B cell (primary cell): ENCODE results near the gene ELK1. TPM values are rescaled to one million over a fixed set of nuclear protein-coding genes. Genes with fewer than 3 reads are reported as not detected.

ENCODE experiments used
- ATAC-seq: fragments of 200-7000 bp; cut with Tn5 transposase; one replicate; pipeline ENCODE4 v1.10.0; 2021; ENCODE audit warnings: low read depth, mild to moderate bottlenecking, moderate number of reproducible peaks, moderate library complexity
- CTCF ChIA-PET: fragments of 350-600 bp; sonication (Branson Sonifier 250); formaldehyde crosslinking; loops from one replicate; lab custom pipeline; 2021; ENCODE audit warnings: antibody characterized with exemption, inconsistent platforms; lab: Charles Lee
- POLR2A ChIA-PET: fragments of 350-600 bp; sonication (Branson Sonifier 250); formaldehyde crosslinking; loops from one replicate; lab custom pipeline; 2021; ENCODE audit warnings: antibody characterized with exemption; lab: Charles Lee
- DNase-seq: peaks from one replicate; pipeline ENCODE4 v3.0.0; 2013
- H2AFZ ChIP-seq: 2 replicates; pipeline ENCODE4 v1.6.1; 2012; ENCODE audit warnings: mild to moderate bottlenecking, low read depth, low read length; ENCODE audit not compliant: insufficient read depth, poor library complexity, severe bottlenecking
- H3K27ac ChIP-seq, 2 donors: 1 replicate in 1 of 2; 2 replicates in 1 of 2; pipeline ENCODE4 v1.5.1; 2012 to 2013; ENCODE audit warnings: low read length in 2 of 2, mild to moderate bottlenecking in 2 of 2, moderate library complexity in 1 of 2
- H3K27me3 ChIP-seq, 4 experiments: fragments of 200-600 bp in 1 of 4; sonication (generic) in 1 of 4; replicated peaks in 1 of 4; 1 replicate in 2 of 4; 2 replicates in 2 of 4; pipeline versions ENCODE4 v1.6.1 to v1.7.0; 2013 to 2016; ENCODE audit warnings: low read length in 3 of 4, mild to moderate bottlenecking in 2 of 4, mixed read lengths in 1 of 4, moderate library complexity in 1 of 4; ENCODE audit not compliant: insufficient read depth in 4 of 4, control insufficient read depth in 3 of 4; ENCODE audit errors: control extremely low read depth in 1 of 4
- H3K36me3 ChIP-seq, 2 experiments: replicated peaks in 1 of 2; 1 replicate in 1 of 2; 2 replicates in 1 of 2; pipeline versions ENCODE4 v1.6.1 to v1.7.1; 2013; ENCODE audit warnings: low read length in 1 of 2; ENCODE audit not compliant: insufficient read depth in 2 of 2, control insufficient read depth in 1 of 2; ENCODE audit errors: control extremely low read depth in 1 of 2, extremely low read depth in 1 of 2
- H3K4me1 ChIP-seq, 2 donors: fragments of 200-600 bp in 1 of 2; sonication (generic) in 1 of 2; 1 replicate in 1 of 2; 2 replicates in 1 of 2; pipeline versions ENCODE4 v1.5.1 to v1.6.1; 2013 to 2017; ENCODE audit warnings: low read length in 2 of 2; ENCODE audit not compliant: control insufficient read depth in 2 of 2, insufficient read depth in 2 of 2
- H3K4me2 ChIP-seq: replicated peaks from 2 replicates; pipeline ENCODE3; 2012; ENCODE audit warnings: mild to moderate bottlenecking, low read depth, low read length; ENCODE audit not compliant: poor library complexity, severe bottlenecking
- H3K4me3 ChIP-seq, 5 experiments: fragments of 200-600 bp in 1 of 5; sonication (generic) in 1 of 5; 1 replicate in 3 of 5; 2 replicates in 2 of 5; pipeline versions ENCODE4 v1.5.1 to v1.7.0; 2011 to 2016; ENCODE audit warnings: low read length in 4 of 5, mild to moderate bottlenecking in 4 of 5, low read depth in 2 of 5, control low read depth in 1 of 5, moderate library complexity in 1 of 5; ENCODE audit not compliant: insufficient read depth in 1 of 5; ENCODE audit errors: control extremely low read depth in 1 of 5, extremely low read depth in 1 of 5
- H3K79me2 ChIP-seq: fragments of 200-600 bp; sonication (generic); one replicate; pipeline ENCODE4 v1.6.0; 2016; ENCODE audit warnings: low read length; ENCODE audit not compliant: control insufficient read depth, insufficient read depth
- H3K9ac ChIP-seq: fragments of 200-600 bp; sonication (generic); 2 replicates; pipeline ENCODE4 v1.6.1; 2017; ENCODE audit warnings: mild to moderate bottlenecking, low read length, moderate library complexity
- H3K9me3 ChIP-seq, 3 donors: one replicate each; pipeline versions ENCODE4 v1.6.1 to v1.7.1; 2013; ENCODE audit warnings: low read length in 2 of 3; ENCODE audit not compliant: control insufficient read depth in 2 of 3, insufficient read depth in 1 of 3; ENCODE audit errors: control extremely low read depth in 1 of 3
- H4K20me1 ChIP-seq: 2 replicates; pipeline ENCODE4 v1.6.0; 2012; ENCODE audit warnings: mild to moderate bottlenecking, low read length; ENCODE audit not compliant: insufficient read depth, control insufficient read depth, poor library complexity, severe bottlenecking
- H3K27ac Mint-ChIP-seq: one replicate; pipeline ENCODE4 v1.8.0; 2021; ENCODE audit warnings: mixed read lengths
- H3K27me3 Mint-ChIP-seq: one replicate; pipeline ENCODE4 v1.8.0; 2021; ENCODE audit warnings: mixed read lengths
- H3K4me1 Mint-ChIP-seq: one replicate; pipeline ENCODE4 v1.8.0; 2021; ENCODE audit warnings: mixed read lengths
- H3K4me3 Mint-ChIP-seq: one replicate; pipeline ENCODE4 v1.8.0; 2021; ENCODE audit warnings: mixed read lengths
- H3K9me3 Mint-ChIP-seq: one replicate; pipeline ENCODE4 v1.8.0; 2022; ENCODE audit warnings: mixed read lengths; ENCODE audit not compliant: insufficient read depth
- EZH2 ChIP-seq: IDR thresholded peaks from 2 replicates; pipeline ENCODE4 v1.6.1; 2012; ENCODE audit warnings: borderline replicate concordance, low read depth, mild to moderate bottlenecking, moderate library complexity, low read length; ENCODE audit not compliant: insufficient read depth, poor library complexity, severe bottlenecking
- WGBS: methylation state at CpG from one replicate; pipeline ENCODE4 v1.1.5; 2013; ENCODE audit warnings: missing lambda C conversion rate; ENCODE audit not compliant: insufficient coverage; 5-methylcytosine and 5-hydroxymethylcytosine counted together
- intact Hi-C: fragments of 100-400 bp; cut with micrococcal nuclease; formaldehyde crosslinking; loops from one replicate; pipeline ENCODE4 v1.10.0; 2022
- polyA plus RNA-seq: library from polyadenylated mRNA; depleted of rRNA; stranded (reverse); fragments of >200 nt; gene quantifications from 2 replicates; pipeline ENCODE4 v1.2.3, GENCODE V29; 2012
- total RNA-seq, 2 donors: library from RNA; stranded (reverse); fragments of 120-200 nt in 1 of 2; gene quantifications; 1 replicate in 1 of 2; 2 replicates in 1 of 2; pipeline versions ENCODE4 v1.2.3 to v1.2.4, GENCODE V29; 2013 to 2022
- TF ChIP-seq, protein P1 (sequence below): fragments of 200-600 bp; IDR thresholded peaks from one replicate; pipeline ENCODE4 v1.8.0; 2022; ENCODE audit warnings: antibody characterized with exemption, mild to moderate bottlenecking

ELK1 gene
- total and polyA plus RNA-seq, 2 donors (not counting 1 experiment from before 2014, with no cell fraction given), result 14.2 to 22.7 TPM

DNA sequence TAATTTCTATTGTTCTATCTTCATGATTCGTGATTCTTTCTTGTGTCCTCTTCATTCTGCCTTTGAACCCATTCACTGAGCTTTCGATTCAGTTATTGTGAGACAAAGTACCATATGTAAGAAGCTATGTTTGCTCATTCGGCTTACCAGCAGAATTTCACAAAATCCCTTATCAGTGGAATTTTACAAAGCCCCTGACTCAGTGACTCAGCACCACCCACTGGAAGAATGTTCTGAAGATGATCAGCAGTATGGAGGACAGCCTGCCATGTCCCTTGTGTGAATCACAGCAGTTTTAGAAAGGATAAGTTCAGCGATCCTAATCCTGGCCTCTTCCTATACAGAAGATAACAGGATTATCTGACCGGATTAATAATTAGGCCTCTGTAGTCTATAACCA is 14.4 kb upstream of the ELK1 start:
- H3K27me3 ChIP-seq, result no peaks in the 10 kb centered on the region
- Mint-ChIP-seq H3K9me3 (no peaks in the 10 kb centered on the region), H3K27ac (no peak overlapping the region), H3K27me3 (no peaks in the 10 kb centered on the region), H3K4me3 (no peak overlapping the region), H3K4me1 (no peaks in the 10 kb centered on the region)
- ChIA-PET CTCF (no interaction called here), POLR2A (no interaction called here)
- H3K4me1 ChIP-seq, result peaks cover under 1 to 2% of the 10 kb centered on the region in 2 donors
- intact Hi-C loops, result no loop called here
- H2AFZ ChIP-seq, result no peak overlapping the region
- no peak overlapping the region for H3K4me3 ChIP-seq
- DNase-seq, result no peak
- H4K20me1 ChIP-seq, result no peaks in the 10 kb centered on the region
- no peak overlapping the region for H3K9ac ChIP-seq
- no peaks in the 10 kb centered on the region for H3K79me2 ChIP-seq
- H3K36me3 ChIP-seq, result no peaks in the 10 kb centered on the region
- H3K4me2 ChIP-seq, result no peak overlapping the region
- no peak overlapping the region for H3K27ac ChIP-seq
- no peak for ATAC-seq
- WGBS, result no CpG with 5 or more reads among the region's 5 CpGs
- H3K9me3 ChIP-seq, result no peaks in the 10 kb centered on the region
- TF ChIP-seq, protein P1, sequence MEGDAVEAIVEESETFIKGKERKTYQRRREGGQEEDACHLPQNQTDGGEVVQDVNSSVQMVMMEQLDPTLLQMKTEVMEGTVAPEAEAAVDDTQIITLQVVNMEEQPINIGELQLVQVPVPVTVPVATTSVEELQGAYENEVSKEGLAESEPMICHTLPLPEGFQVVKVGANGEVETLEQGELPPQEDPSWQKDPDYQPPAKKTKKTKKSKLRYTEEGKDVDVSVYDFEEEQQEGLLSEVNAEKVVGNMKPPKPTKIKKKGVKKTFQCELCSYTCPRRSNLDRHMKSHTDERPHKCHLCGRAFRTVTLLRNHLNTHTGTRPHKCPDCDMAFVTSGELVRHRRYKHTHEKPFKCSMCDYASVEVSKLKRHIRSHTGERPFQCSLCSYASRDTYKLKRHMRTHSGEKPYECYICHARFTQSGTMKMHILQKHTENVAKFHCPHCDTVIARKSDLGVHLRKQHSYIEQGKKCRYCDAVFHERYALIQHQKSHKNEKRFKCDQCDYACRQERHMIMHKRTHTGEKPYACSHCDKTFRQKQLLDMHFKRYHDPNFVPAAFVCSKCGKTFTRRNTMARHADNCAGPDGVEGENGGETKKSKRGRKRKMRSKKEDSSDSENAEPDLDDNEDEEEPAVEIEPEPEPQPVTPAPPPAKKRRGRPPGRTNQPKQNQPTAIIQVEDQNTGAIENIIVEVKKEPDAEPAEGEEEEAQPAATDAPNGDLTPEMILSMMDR, result no peak
- TF ChIP-seq EZH2, result no peak

DNA sequence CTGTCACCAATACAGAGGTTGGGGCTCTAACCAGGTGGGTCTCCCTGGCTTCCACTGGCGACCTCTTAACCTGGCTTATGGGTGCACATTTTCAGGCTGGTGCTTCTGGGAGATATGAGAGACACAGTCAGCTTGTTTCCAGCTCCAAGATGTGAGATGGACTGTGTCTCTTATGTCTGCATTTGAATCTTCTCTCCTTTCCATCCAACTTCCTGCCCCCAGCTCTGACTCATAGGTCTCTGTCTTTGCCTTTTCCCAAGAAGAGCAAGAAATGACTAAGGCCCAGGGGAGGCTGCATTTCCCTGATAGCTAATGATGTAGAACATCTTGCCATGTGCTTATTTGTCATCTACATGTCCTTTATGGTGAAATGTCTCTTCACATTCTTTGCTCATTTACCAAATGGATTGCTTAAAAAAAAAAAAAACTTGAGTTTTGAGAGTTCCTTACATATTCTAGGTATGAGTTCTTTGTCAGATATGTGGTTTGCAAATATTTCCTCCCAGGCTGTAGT is 11.8 kb upstream of the ELK1 start:
- H3K79me2 ChIP-seq, result peaks cover 4% of the 10 kb centered on the region
- no peak overlapping the region for H3K4me3 ChIP-seq
- ATAC-seq (no peak), DNase-seq (no peak)
- H3K4me1 ChIP-seq, result peaks cover 10 to 16% of the 10 kb centered on the region in 2 donors
- Mint-ChIP-seq H3K9me3 (no peaks in the 10 kb centered on the region), H3K27me3 (no peaks in the 10 kb centered on the region), H3K4me3 (no peak overlapping the region), H3K4me1 (peaks cover 14% of the 10 kb centered on the region), H3K27ac (no peak overlapping the region)
- WGBS, result no CpG with 5 or more reads among the region's 1 CpG
- no peak overlapping the region for H3K4me2 ChIP-seq
- intact Hi-C loops, result no loop called here
- TF ChIP-seq, protein P1, result no peak
- TF ChIP-seq EZH2, result no peak
- CTCF ChIA-PET, result interaction anchor here (0.7 kb wide), 1 partner anchor 815 kb away, joined by 3 read pairs; no protein-coding TSS in a partner anchor
- no peak overlapping the region for H3K9ac ChIP-seq
- no peak overlapping the region for H3K27ac ChIP-seq
- POLR2A ChIA-PET, result interaction anchor here (0.7 kb wide), 1 partner anchor 806 kb away, joined by 3 read pairs; no protein-coding TSS in a partner anchor
- peaks cover 0 to 1% of the 10 kb centered on the region in 2 experiments for H3K36me3 ChIP-seq
- H2AFZ ChIP-seq, result no peak overlapping the region
- no peaks in the 10 kb centered on the region for H3K27me3 ChIP-seq
- no peaks in the 10 kb centered on the region for H4K20me1 ChIP-seq
- H3K9me3 ChIP-seq, result no peaks in the 10 kb centered on the region
